Measurements from ENCODE around the gene MAK. TPM values are rescaled to one million over a fixed set of nuclear protein-coding genes. Genes with fewer than 3 reads are reported as not detected.
"Not testable (repeated sequence)": the region's sequence is repeated elsewhere in the genome, so short reads cannot be mapped to it uniquely, and the experiment has no call there.

MAK gene
- total and polyA plus RNA-seq, 2 donors: 0.09 to 0.11 TPM

DNA sequence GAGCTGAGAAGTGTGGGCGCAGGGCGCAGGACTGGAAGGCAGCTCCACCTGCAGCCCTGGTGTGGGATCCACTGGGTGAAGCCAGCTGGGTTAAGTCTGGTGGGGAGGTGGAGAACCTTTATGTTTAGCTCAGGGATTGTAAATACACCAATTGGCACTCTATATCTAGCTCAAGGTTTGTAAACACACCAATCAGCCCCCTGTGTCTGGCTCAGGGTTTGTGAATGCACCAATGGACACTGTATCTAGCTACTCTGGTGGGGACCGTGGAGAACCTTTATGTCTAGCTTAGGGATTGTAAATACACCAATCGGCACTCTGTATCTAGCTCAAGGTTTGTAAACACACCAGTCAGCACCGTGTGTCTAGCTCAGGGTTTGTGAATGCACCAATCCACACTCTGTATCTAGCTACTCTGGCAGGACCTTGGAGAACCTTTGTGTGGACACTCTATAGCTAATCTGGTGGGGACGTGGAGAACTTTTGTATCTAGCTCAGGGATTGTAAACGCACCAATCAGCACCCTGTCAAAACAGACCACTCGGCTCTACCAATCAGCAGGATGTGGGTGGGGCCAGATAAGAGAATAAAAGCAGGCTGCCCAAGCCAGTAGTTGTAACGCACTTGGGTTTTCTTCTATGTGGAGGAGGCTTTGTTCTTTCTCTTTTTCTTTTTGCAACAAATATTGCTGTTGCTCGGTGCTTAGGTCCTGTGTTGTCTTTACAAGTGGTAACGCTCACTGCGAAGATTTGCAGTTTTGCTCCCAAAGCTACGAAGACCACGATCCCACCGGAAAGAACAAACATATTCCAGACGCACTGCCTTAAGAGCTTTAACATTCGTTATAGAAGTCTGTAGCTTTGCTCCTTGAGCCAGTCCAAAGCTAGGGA is 117.1 kb downstream of the MAK start:
- peak overlapping the region; percentile 53 to 59 for H3K4me3 ChIP-seq (ENCODE audit: low read length in 2 of 2)
- DNase-seq (ENCODE audit: low read depth in 6 of 9, low spot score in 9 of 9); H3K9me3 ChIP-seq (ENCODE audit: control insufficient read depth in 2 of 2, insufficient read depth in 1 of 2, low read length in 1 of 2); H3K27me3 ChIP-seq (ENCODE audit: control insufficient read depth in 2 of 2, insufficient read depth in 1 of 2, low read length in 1 of 2); H3K36me3 ChIP-seq (ENCODE audit: control insufficient read depth in 2 of 2, insufficient read depth in 2 of 2, low read length in 1 of 2): not testable (repeated sequence)
- peak overlapping the region; percentile 79 to 81 for H3K27ac ChIP-seq (ENCODE audit: low read depth in 1 of 2, low read length in 1 of 2)
- 90% methylated on average over 17 of the region's 17 CpGs for WGBS
- peaks cover 9 to 15% of the 10 kb centered on the region in 2 donors for H3K4me1 ChIP-seq (ENCODE audit: control insufficient read depth in 2 of 2, insufficient read depth in 2 of 2, low read length in 2 of 2)

DNA sequence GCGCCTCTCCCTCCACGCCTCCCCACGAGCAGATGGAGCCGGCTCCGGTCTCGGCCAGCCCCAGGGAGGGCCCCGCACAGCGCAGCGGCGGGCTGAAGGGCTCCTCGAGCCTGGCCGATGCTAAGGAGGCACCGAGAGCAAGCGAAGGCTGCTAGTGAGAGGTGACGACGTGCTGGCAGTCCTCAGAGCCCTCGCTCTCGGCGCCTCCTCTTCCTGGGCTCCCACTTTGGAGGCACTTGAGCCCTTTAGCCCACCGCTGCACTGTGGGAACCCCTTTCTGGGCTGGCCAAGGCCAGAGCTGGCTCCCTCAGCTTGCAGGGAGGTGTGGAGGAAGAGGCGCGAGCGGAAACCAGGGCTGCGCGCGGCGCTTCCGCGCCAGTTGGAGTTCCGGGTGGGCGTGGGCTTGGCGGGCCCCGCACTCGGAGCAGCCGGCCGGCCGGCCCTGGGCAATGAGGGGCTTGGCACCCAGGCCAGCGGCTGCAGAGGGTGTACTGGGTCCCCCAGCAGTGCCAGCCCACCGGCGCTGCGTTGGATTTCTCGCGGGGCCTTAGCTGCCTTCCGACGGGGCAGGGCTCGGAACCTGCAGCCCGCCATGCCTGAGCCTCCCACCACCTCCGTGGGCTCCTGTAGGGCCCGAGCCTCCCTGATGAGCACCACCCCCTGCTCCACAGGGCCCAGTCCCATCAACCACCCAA is 117.9 kb downstream of the MAK start:
- H3K27ac ChIP-seq (ENCODE audit: low read depth in 1 of 2, low read length in 1 of 2): peak overlapping the region; percentile 79 to 81
- peaks cover 0 to 3% of the 10 kb centered on the region in 2 donors for H3K9me3 ChIP-seq (ENCODE audit: control insufficient read depth in 2 of 2, insufficient read depth in 1 of 2, low read length in 1 of 2)
- H3K4me1 ChIP-seq (ENCODE audit: control insufficient read depth in 2 of 2, insufficient read depth in 2 of 2, low read length in 2 of 2): peaks cover 9 to 15% of the 10 kb centered on the region in 2 donors
- H3K4me3 ChIP-seq (ENCODE audit: low read length in 2 of 2): peak overlapping the region; percentile 53 to 59
- no peaks in the 10 kb centered on the region for H3K27me3 ChIP-seq (ENCODE audit: control insufficient read depth in 2 of 2, insufficient read depth in 1 of 2, low read length in 1 of 2)
- peaks cover 0 to 2% of the 10 kb centered on the region in 2 donors for H3K36me3 ChIP-seq (ENCODE audit: control insufficient read depth in 2 of 2, insufficient read depth in 2 of 2, low read length in 1 of 2)
- WGBS: 33% methylated on average over 49 of the region's 49 CpGs
- peak in 6 of 9 donors; percentile 24 to 71 (median 48) for DNase-seq (ENCODE audit: low read depth in 6 of 9, low spot score in 9 of 9)

- Histone ChIP-seq H3K36me3 (ENCODE audit: control insufficient read depth in 2 of 2, insufficient read depth in 2 of 2, low read length in 1 of 2) (no peaks in the 10 kb centered on the region), H3K4me1 (ENCODE audit: control insufficient read depth in 2 of 2, insufficient read depth in 2 of 2, low read length in 2 of 2) (peaks cover 9 to 15% of the 10 kb centered on the region in 2 donors), H3K4me3 (ENCODE audit: low read length in 2 of 2) (peak overlapping the region; percentile 53 to 59), H3K9me3 (ENCODE audit: control insufficient read depth in 2 of 2, insufficient read depth in 1 of 2, low read length in 1 of 2) (peaks cover 0 to 3% of the 10 kb centered on the region in 2 donors), H3K27ac (ENCODE audit: low read depth in 1 of 2, low read length in 1 of 2) (peak overlapping the region; percentile 79 to 81), H3K27me3 (ENCODE audit: control insufficient read depth in 2 of 2, insufficient read depth in 1 of 2, low read length in 1 of 2) (no peaks in the 10 kb centered on the region)
- peak in 1 of 9 donors; percentile 26 for DNase-seq (ENCODE audit: low read depth in 6 of 9, low spot score in 9 of 9)
- WGBS: 41% methylated on average over 21 of the region's 21 CpGs
Measured at GRCh38 chr6:10719964-10720264, 118.4 kb downstream of the MAK start.

DNA sequence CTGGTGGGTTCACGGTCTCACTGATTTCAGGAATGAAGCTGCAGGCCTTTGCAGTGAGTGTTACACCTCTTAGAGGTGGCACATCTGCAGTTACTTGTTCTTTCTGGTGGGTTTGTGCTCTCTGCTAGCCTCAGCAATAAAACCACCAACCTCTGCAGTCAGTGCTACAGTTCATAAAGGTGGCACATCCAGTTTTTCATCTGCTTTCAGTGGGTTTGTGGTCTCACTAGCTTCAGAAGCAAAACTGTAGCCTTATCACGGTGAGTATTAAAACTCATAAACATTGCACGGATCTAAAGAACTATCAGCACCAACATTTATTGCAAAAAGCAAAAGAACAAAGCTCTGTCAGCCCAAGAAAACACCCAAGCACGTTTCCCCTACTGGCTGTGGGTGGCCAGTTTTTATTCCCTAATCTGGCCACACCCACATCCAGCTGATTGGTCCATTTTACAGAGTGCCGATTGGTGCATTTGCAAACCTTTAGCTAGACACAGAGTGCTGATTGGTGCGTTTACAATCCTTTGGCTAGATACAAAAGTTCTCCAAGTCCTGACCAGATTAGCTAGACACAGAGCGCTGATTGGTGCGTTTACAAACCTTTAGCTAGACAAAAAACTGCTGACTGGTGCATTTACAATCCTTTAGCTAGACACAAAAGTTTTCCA is 118.9 kb downstream of the MAK start:
- WGBS: 66% methylated on average over 8 of the region's 8 CpGs
- Histone ChIP-seq H3K4me3 (ENCODE audit: low read length in 2 of 2) (peak overlapping the region in 1 of 2 donors; percentile 59), H3K9me3 (ENCODE audit: control insufficient read depth in 2 of 2, insufficient read depth in 1 of 2, low read length in 1 of 2) (peaks cover 0 to 3% of the 10 kb centered on the region in 2 donors), H3K4me1 (ENCODE audit: control insufficient read depth in 2 of 2, insufficient read depth in 2 of 2, low read length in 2 of 2) (peaks cover 9 to 15% of the 10 kb centered on the region in 2 donors), H3K27ac (ENCODE audit: low read depth in 1 of 2, low read length in 1 of 2) (peak overlapping the region in 1 of 2 donors; percentile 79), H3K36me3 (ENCODE audit: control insufficient read depth in 2 of 2, insufficient read depth in 2 of 2, low read length in 1 of 2) (no peaks in the 10 kb centered on the region), H3K27me3 (ENCODE audit: control insufficient read depth in 2 of 2, insufficient read depth in 1 of 2, low read length in 1 of 2) (no peaks in the 10 kb centered on the region)
- DNase-seq (ENCODE audit: low read depth in 6 of 9, low spot score in 9 of 9): peak in 1 of 9 donors; percentile 58

GRCh38 chr6:10713962-10714361 is 124.4 kb downstream of the MAK start:
- WGBS: 95% methylated on average over 8 of the region's 8 CpGs
- H3K4me1 ChIP-seq (ENCODE audit: control insufficient read depth in 2 of 2, insufficient read depth in 2 of 2, low read length in 2 of 2): no peaks in the 10 kb centered on the region
- H3K27me3 ChIP-seq (ENCODE audit: control insufficient read depth in 2 of 2, insufficient read depth in 1 of 2, low read length in 1 of 2): no peaks in the 10 kb centered on the region
- H3K27ac ChIP-seq (ENCODE audit: low read depth in 1 of 2, low read length in 1 of 2): no peak overlapping the region
- no peak for DNase-seq (ENCODE audit: low read depth in 6 of 9, low spot score in 9 of 9)
- H3K36me3 ChIP-seq (ENCODE audit: control insufficient read depth in 2 of 2, insufficient read depth in 2 of 2, low read length in 1 of 2): peaks cover 0 to 12% of the 10 kb centered on the region in 2 donors
- no peaks in the 10 kb centered on the region for H3K9me3 ChIP-seq (ENCODE audit: control insufficient read depth in 2 of 2, insufficient read depth in 1 of 2, low read length in 1 of 2)
- no peak overlapping the region for H3K4me3 ChIP-seq (ENCODE audit: low read length in 2 of 2)

Other genes starting within 250 kb of the MAK start
- gene C6orf52, start 143.9 kb downstream of the MAK start, total RNA-seq: 1.7 TPM
- 1.1 TPM for gene C6orf52, start 143.9 kb downstream of the MAK start, polyA plus RNA-seq
- 18.0 TPM for gene PAK1IP1, start 143.6 kb downstream of the MAK start, total RNA-seq
- gene PAK1IP1, start 143.6 kb downstream of the MAK start, polyA plus RNA-seq: 13.6 TPM
- gene TMEM14C, start 115.5 kb downstream of the MAK start, total RNA-seq: 84.4 TPM
- 178 TPM for gene TMEM14C, start 115.5 kb downstream of the MAK start, polyA plus RNA-seq
- 86.3 TPM for gene TMEM14B, start 90.7 kb downstream of the MAK start, total RNA-seq
- gene TMEM14B, start 90.7 kb downstream of the MAK start, polyA plus RNA-seq: 95.4 TPM
- not detected for gene GCM2, start 43.5 kb upstream of the MAK start, total RNA-seq
- gene GCM2, start 43.5 kb upstream of the MAK start, polyA plus RNA-seq: 0.05 TPM
- 0.99 TPM for gene SYCP2L, start 48.5 kb upstream of the MAK start, total RNA-seq
- gene SYCP2L, start 48.5 kb upstream of the MAK start, polyA plus RNA-seq: 0.43 TPM
- gene ELOVL2, start 205.8 kb upstream of the MAK start, total RNA-seq: 0.76 TPM
- 0.91 TPM for gene ELOVL2, start 205.8 kb upstream of the MAK start, polyA plus RNA-seq